GM23338 (cell line): Measurements from ENCODE around the gene FNDC10. TPM values are rescaled to one million over a fixed set of nuclear protein-coding genes. Genes with fewer than 3 reads are reported as not detected.

Experiments used
- ATAC-seq: fragments of 200-7000 bp; cut with Tn5 transposase; 3 replicates; pipeline ENCODE4 v1.9.1; 2020
- DNase-seq: peaks from one replicate; pipeline ENCODE4 v3.0.0-alpha.2; 2015; ENCODE audit warnings: low spot score
- H2AFZ ChIP-seq: fragments of 200-600 bp; sonication (generic); 2 replicates; pipeline ENCODE4 v1.8.0; 2016; ENCODE audit warnings: antibody characterized with exemption, mild to moderate bottlenecking, moderate library complexity
- H3F3A ChIP-seq: fragments of 200-600 bp; sonication (generic); replicated peaks from 2 replicates; pipeline ENCODE4 v1.8.0; 2017; ENCODE audit warnings: antibody characterized with exemption, mixed run types, low read depth
- H3K27ac ChIP-seq: fragments of 200-600 bp; sonication (generic); 2 replicates; pipeline ENCODE4 v1.6.1; 2016; ENCODE audit warnings: low read depth
- H3K27me3 ChIP-seq: fragments of 200-600 bp; sonication (generic); 2 replicates; pipeline ENCODE4 v1.8.0; 2016; ENCODE audit warnings: mild to moderate bottlenecking, mixed run types, moderate library complexity; ENCODE audit not compliant: insufficient read depth
- H3K36me3 ChIP-seq: fragments of 200-600 bp; sonication (generic); 2 replicates; pipeline ENCODE4 v1.8.0; 2016; ENCODE audit warnings: mild to moderate bottlenecking; ENCODE audit not compliant: insufficient read depth
- H3K4me1 ChIP-seq: fragments of 200-600 bp; sonication (generic); 2 replicates; pipeline ENCODE4 v1.8.0; 2016; ENCODE audit warnings: mild to moderate bottlenecking, moderate library complexity; ENCODE audit not compliant: insufficient read depth
- H3K4me2 ChIP-seq: fragments of 200-600 bp; sonication (generic); 2 replicates; pipeline ENCODE4 v1.7.1; 2017; ENCODE audit warnings: mixed run types
- H3K4me3 ChIP-seq: fragments of 200-600 bp; sonication (generic); 2 replicates; pipeline ENCODE4 v1.6.1; 2016; ENCODE audit warnings: mixed run types
- H3K79me2 ChIP-seq: fragments of 200-600 bp; sonication (generic); replicated peaks from 2 replicates; pipeline ENCODE4 v1.8.0; 2017; ENCODE audit warnings: mild to moderate bottlenecking; ENCODE audit not compliant: insufficient read depth
- H3K9me2 ChIP-seq: fragments of 200-600 bp; sonication (generic); 2 replicates; pipeline ENCODE4 v1.8.0; 2017; ENCODE audit not compliant: insufficient read depth
- H4K20me1 ChIP-seq: fragments of 200-600 bp; sonication (generic); replicated peaks from 2 replicates; pipeline ENCODE4 v1.8.0; 2017; ENCODE audit warnings: mild to moderate bottlenecking; ENCODE audit not compliant: insufficient read depth
- H3K27ac Mint-ChIP-seq: 2 replicates; pipeline ENCODE4 v1.8.0; 2020; ENCODE audit warnings: inconsistent platforms, mild to moderate bottlenecking, moderate library complexity, mixed read lengths
- H3K27me3 Mint-ChIP-seq: 3 replicates; pipeline ENCODE4 v1.8.0; 2022; ENCODE audit warnings: low read depth, mild to moderate bottlenecking, moderate library complexity, mixed read lengths, inconsistent platforms; ENCODE audit not compliant: insufficient read depth, poor library complexity
- H3K36me3 Mint-ChIP-seq: 3 replicates; pipeline ENCODE4 v1.8.0; 2021; ENCODE audit warnings: low read depth, mild to moderate bottlenecking, inconsistent platforms, moderate library complexity, mixed read lengths
- H3K4me1 Mint-ChIP-seq: 3 replicates; pipeline ENCODE4 v1.8.0; 2020; ENCODE audit warnings: mild to moderate bottlenecking, inconsistent platforms, mixed read lengths
- H3K4me3 Mint-ChIP-seq: 3 replicates; pipeline ENCODE4 v1.8.0; 2021; ENCODE audit warnings: moderate library complexity, mild to moderate bottlenecking, inconsistent platforms, mixed read lengths
- H3K9me3 Mint-ChIP-seq: 3 replicates; pipeline ENCODE4 v1.8.0; 2020; ENCODE audit warnings: moderate library complexity, mild to moderate bottlenecking, inconsistent platforms, mixed read lengths
- CREB1 ChIP-seq: fragments of 250-450 bp; sonication (Bioruptor Pico); IDR thresholded peaks from 2 replicates; pipeline ENCODE4 v1.5.0; 2020; ENCODE audit warnings: low read depth, mild to moderate bottlenecking, moderate library complexity
- JUNB ChIP-seq: IDR thresholded peaks from one replicate; pipeline ENCODE4 v1.6.1; 2016; ENCODE audit warnings: antibody characterized with exemption; ENCODE audit not compliant: unreplicated experiment
- NANOG ChIP-seq: IDR thresholded peaks from 2 replicates; pipeline ENCODE4 v1.6.1; 2016; ENCODE audit warnings: antibody characterized with exemption, borderline replicate concordance
- POLR2AphosphoS5 ChIP-seq: IDR thresholded peaks from 2 replicates; pipeline ENCODE4 v1.6.1; 2016; ENCODE audit warnings: antibody characterized with exemption, low read depth
- STAT1 ChIP-seq: IDR thresholded peaks from one replicate; pipeline ENCODE4 v1.6.1; 2016; ENCODE audit warnings: antibody characterized with exemption; ENCODE audit not compliant: unreplicated experiment
- ZNF331 ChIP-seq: fragments of 250-450 bp; sonication (Bioruptor Pico); IDR thresholded peaks from 2 replicates; pipeline ENCODE4 v1.5.0; 2020; ENCODE audit warnings: low read depth, mild to moderate bottlenecking, moderate library complexity
- polyA plus RNA-seq: library from polyadenylated mRNA; unstranded; fragments of >200 nt; fragmentation: Nextera tagmentation; extraction: Ambion mirVana; gene quantifications from 2 replicates; pipeline ENCODE4 v1.2.1, GENCODE V29; 2016
- total RNA-seq: library from RNA; depleted of rRNA; stranded (reverse); fragments of >200 nt; shearing (Covaris generic); gene quantifications from 2 replicates; pipeline ENCODE4 v1.2.3, GENCODE V29; 2014
- TF ChIP-seq, protein P1 (sequence below): fragments of 250-450 bp; sonication (Bioruptor Pico); IDR thresholded peaks from 2 replicates; pipeline ENCODE4 v1.5.0; 2020; ENCODE audit warnings: mild to moderate bottlenecking, moderate library complexity
- TF ChIP-seq, protein P2 (sequence below): IDR thresholded peaks from 2 replicates; pipeline ENCODE4 v1.6.1; 2016; ENCODE audit warnings: antibody characterized with exemption

FNDC10 gene
- total and polyA plus RNA-seq, 2 experiments from 2014 or later, result 7.7 to 15.1 TPM

DNA sequence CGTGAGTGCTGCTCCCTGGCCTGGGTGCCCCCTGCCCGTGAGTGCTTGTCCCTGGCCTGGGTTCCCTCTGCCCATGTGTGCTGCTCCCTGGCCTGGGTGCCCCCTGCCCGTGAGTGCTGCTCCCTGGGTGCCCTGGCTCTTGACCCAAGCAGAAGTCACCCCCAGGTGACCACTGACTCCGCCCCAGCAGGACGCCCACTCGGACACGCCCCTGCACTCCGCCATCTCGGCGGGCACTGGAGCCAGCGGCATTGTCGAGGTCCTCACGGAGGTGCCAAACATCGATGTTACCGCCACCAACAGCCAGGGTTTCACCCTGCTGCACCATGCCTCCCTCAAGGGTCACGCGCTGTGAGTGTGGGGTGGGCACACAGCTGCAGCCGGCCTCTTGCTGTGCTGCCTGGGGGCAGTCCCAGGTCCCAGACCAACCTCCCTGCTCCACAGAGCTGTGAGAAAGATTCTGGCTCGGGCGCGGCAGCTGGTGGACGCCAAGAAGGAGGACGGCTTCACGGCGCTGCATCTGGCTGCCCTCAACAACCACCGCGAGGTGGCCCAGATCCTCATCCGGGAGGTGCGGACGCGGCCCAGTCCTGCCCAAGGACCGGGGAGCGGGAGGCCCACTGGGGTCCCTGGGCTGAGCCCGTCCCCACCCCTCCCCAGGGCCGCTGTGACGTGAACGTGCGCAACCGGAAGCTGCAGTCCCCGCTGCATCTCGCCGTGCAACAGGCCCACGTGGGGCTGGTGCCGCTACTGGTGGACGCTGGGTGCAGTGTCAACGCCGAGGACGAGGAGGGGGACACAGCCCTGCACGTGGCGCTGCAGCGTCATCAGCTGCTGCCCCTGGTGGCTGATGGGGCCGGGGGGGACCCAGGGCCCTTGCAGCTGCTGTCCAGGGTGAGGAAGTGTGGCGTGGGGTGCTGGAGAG is 28.2 kb upstream of the FNDC10 start (continued):
- TF ChIP-seq, protein P1, sequence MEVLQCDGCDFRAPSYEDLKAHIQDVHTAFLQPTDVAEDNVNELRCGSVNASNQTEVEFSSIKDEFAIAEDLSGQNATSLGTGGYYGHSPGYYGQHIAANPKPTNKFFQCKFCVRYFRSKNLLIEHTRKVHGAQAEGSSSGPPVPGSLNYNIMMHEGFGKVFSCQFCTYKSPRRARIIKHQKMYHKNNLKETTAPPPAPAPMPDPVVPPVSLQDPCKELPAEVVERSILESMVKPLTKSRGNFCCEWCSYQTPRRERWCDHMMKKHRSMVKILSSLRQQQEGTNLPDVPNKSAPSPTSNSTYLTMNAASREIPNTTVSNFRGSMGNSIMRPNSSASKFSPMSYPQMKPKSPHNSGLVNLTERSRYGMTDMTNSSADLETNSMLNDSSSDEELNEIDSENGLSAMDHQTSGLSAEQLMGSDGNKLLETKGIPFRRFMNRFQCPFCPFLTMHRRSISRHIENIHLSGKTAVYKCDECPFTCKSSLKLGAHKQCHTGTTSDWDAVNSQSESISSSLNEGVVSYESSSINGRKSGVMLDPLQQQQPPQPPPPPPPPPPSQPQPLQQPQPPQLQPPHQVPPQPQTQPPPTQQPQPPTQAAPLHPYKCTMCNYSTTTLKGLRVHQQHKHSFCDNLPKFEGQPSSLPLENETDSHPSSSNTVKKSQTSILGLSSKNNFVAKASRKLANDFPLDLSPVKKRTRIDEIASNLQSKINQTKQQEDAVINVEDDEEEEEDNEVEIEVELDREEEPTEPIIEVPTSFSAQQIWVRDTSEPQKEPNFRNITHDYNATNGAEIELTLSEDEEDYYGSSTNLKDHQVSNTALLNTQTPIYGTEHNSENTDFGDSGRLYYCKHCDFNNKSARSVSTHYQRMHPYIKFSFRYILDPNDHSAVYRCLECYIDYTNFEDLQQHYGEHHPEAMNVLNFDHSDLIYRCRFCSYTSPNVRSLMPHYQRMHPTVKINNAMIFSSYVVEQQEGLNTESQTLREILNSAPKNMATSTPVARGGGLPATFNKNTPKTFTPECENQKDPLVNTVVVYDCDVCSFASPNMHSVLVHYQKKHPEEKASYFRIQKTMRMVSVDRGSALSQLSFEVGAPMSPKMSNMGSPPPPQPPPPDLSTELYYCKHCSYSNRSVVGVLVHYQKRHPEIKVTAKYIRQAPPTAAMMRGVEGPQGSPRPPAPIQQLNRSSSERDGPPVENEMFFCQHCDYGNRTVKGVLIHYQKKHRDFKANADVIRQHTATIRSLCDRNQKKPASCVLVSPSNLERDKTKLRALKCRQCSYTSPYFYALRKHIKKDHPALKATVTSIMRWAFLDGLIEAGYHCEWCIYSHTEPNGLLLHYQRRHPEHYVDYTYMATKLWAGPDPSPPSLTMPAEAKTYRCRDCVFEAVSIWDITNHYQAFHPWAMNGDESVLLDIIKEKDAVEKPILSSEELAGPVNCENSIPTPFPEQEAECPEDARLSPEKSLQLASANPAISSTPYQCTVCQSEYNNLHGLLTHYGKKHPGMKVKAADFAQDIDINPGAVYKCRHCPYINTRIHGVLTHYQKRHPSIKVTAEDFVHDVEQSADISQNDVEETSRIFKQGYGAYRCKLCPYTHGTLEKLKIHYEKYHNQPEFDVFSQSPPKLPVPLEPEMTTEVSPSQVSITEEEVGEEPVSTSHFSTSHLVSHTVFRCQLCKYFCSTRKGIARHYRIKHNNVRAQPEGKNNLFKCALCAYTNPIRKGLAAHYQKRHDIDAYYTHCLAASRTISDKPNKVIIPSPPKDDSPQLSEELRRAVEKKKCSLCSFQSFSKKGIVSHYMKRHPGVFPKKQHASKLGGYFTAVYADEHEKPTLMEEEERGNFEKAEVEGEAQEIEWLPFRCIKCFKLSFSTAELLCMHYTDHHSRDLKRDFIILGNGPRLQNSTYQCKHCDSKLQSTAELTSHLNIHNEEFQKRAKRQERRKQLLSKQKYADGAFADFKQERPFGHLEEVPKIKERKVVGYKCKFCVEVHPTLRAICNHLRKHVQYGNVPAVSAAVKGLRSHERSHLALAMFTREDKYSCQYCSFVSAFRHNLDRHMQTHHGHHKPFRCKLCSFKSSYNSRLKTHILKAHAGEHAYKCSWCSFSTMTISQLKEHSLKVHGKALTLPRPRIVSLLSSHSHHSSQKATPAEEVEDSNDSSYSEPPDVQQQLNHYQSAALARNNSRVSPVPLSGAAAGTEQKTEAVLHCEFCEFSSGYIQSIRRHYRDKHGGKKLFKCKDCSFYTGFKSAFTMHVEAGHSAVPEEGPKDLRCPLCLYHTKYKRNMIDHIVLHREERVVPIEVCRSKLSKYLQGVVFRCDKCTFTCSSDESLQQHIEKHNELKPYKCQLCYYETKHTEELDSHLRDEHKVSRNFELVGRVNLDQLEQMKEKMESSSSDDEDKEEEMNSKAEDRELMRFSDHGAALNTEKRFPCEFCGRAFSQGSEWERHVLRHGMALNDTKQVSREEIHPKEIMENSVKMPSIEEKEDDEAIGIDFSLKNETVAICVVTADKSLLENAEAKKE (CRISPR knock-in tag), result no peak
- no peak for TF ChIP-seq JUNB
- TF ChIP-seq, protein P2, sequence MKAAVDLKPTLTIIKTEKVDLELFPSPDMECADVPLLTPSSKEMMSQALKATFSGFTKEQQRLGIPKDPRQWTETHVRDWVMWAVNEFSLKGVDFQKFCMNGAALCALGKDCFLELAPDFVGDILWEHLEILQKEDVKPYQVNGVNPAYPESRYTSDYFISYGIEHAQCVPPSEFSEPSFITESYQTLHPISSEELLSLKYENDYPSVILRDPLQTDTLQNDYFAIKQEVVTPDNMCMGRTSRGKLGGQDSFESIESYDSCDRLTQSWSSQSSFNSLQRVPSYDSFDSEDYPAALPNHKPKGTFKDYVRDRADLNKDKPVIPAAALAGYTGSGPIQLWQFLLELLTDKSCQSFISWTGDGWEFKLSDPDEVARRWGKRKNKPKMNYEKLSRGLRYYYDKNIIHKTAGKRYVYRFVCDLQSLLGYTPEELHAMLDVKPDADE, result no peak
- peak; percentile 49; the same call in 1 of the 2 replicates for TF ChIP-seq CREB1 (CRISPR knock-in tag)

DNA sequence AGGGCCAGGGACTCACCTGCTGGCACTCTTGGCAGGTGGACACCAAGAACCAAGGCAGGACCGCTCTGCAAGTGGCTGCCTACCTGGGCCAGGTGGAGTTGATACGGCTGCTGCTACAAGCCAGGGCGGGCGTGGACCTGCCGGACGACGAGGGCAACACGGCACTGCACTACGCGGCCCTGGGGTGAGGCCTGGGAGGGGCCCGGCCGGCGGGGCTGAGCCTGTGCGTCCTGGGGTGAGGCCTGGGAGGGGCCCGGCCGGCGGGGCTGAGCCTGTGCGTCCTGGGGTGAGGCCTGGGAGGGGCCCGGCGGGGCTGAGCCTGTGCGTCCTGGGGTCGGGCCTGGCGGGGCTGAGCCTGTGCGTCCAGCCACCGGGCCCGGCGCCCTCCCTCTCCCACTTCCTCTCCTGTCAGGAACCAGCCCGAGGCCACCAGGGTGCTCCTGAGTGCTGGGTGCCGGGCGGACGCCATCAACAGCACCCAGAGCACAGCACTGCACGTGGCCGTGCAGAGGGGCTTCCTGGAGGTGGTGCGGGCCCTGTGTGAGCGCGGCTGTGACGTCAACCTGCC is 27.4 kb upstream of the FNDC10 start:
- no peak for ATAC-seq
- Mint-ChIP-seq H3K36me3 (no peaks in the 10 kb centered on the region), H3K27ac (no peak overlapping the region), H3K4me3 (no peak overlapping the region), H3K27me3 (peaks cover 18% of the 10 kb centered on the region), H3K4me1 (no peaks in the 10 kb centered on the region; the same call in 2 of the 3 replicates), H3K9me3 (no peaks in the 10 kb centered on the region; the same call in 1 of the 3 replicates)
- Histone ChIP-seq H3K27me3 (peaks cover 18% of the 10 kb centered on the region), H3K4me3 (no peak overlapping the region), H3K4me2 (no peak overlapping the region), H3K36me3 (no peaks in the 10 kb centered on the region), H3K9me2 (no peaks in the 10 kb centered on the region), H4K20me1 (no peaks in the 10 kb centered on the region), H3K79me2 (no peaks in the 10 kb centered on the region), H3K27ac (no peak overlapping the region), H3F3A (0 out of 2 replicates have a peak, but pooled peaks cover 3% of the 10 kb centered on the region), H2AFZ (no peak overlapping the region), H3K4me1 (no peaks in the 10 kb centered on the region)
- TF ChIP-seq ZNF331 (CRISPR knock-in tag) (no peak), POLR2AphosphoS5 (no peak), STAT1 (no peak), JUNB (no peak), NANOG (no peak)
- TF ChIP-seq, protein P2, result no peak
- no peak for DNase-seq
